ENCODE measurements around the gene SLC35B2.

SLC35B2 gene

GRCh38 chr6:44247338-44248302, 9.7 kb downstream of the SLC35B2 start:
- DNase-seq (ENCODE audit: low read depth, low spot score), result peak; percentile 56
- in situ Hi-C loops (cut with HindIII; ENCODE audit: low sequenced_read_pairs), result no loop called here
- H3K4me3 ChIP-seq (ENCODE audit: low read depth, low read length), result peak overlapping the region; percentile 100
- TF ChIP-seq, protein P1, sequence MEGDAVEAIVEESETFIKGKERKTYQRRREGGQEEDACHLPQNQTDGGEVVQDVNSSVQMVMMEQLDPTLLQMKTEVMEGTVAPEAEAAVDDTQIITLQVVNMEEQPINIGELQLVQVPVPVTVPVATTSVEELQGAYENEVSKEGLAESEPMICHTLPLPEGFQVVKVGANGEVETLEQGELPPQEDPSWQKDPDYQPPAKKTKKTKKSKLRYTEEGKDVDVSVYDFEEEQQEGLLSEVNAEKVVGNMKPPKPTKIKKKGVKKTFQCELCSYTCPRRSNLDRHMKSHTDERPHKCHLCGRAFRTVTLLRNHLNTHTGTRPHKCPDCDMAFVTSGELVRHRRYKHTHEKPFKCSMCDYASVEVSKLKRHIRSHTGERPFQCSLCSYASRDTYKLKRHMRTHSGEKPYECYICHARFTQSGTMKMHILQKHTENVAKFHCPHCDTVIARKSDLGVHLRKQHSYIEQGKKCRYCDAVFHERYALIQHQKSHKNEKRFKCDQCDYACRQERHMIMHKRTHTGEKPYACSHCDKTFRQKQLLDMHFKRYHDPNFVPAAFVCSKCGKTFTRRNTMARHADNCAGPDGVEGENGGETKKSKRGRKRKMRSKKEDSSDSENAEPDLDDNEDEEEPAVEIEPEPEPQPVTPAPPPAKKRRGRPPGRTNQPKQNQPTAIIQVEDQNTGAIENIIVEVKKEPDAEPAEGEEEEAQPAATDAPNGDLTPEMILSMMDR (IDR thresholded peaks at IDR 0.05; ENCODE audit: low read depth, low read length), result no peak

- in situ Hi-C loops (cut with HindIII; ENCODE audit: low sequenced_read_pairs), result no loop called here
- TF ChIP-seq, protein P1 (IDR thresholded peaks at IDR 0.05; ENCODE audit: low read depth, low read length), result no peak
- DNase-seq (ENCODE audit: low read depth, low spot score), result peak; percentile 99
- peak within 1 kb of the TSS; percentile 100 for H3K4me3 ChIP-seq (ENCODE audit: low read depth, low read length)
Observed at GRCh38 chr6:44246663-44247337, 10.5 kb downstream of the SLC35B2 start, which contains the start of gene HSP90AB1. Gene HSP90AB1 (plus strand): TSS chr6:44247101. CDS start chr6:44248630, 1,529 bp downstream.

DNA sequence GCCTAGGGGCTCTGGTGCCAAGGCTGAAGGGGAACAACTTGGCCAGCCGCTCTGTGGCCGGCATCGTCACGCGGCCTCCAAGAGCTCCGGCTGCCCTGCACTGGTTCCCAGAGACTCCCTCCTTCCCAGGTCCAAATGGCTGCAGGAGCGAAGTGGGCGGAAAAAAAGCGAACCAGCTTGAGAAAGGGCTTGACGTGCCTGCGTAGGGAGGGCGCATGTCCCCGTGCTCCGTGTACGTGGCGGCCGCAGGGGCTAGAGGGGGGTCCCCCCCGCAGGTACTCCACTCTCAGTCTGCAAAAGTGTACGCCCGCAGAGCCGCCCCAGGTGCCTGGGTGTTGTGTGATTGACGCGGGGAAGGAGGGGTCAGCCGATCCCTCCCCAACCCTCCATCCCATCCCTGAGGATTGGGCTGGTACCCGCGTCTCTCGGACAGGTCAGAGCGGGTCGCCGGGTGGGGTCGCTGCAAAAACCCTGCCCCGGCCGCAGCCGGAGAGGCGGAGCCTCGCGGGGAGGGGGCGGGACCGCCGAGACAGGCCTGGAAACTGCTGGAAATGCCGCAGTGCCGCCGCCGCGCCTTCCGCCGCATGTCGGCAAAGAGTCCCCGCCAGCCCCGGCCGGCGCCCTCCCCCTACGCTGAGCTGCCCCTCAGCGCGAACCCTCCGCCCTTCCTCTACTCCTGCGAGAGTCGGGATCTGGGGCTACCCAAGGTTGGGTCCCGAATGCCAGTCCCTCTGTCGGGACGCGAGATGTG, 11.2 kb downstream of the SLC35B2 start:
- H3K4me3 ChIP-seq (ENCODE audit: low read depth, low read length), result peak overlapping the region; percentile 100
- TF ChIP-seq, protein P1 (IDR thresholded peaks at IDR 0.05; ENCODE audit: low read depth, low read length), result peak; percentile 16
- DNase-seq (ENCODE audit: low read depth, low spot score), result peak; percentile 87
- in situ Hi-C loops (cut with HindIII; ENCODE audit: low sequenced_read_pairs), result no loop called here

GRCh38 chr6:44245391-44245911, 11.9 kb downstream of the SLC35B2 start:
- in situ Hi-C loops (cut with HindIII; ENCODE audit: low sequenced_read_pairs), result no loop called here
- TF ChIP-seq, protein P1 (IDR thresholded peaks at IDR 0.05; ENCODE audit: low read depth, low read length), result no peak
- no peak for DNase-seq (ENCODE audit: low read depth, low spot score)
- H3K4me3 ChIP-seq (ENCODE audit: low read depth, low read length), result peak overlapping the region; percentile 100

GRCh38 chr6:44243345-44243744, 14.0 kb downstream of the SLC35B2 start:
- H3K4me3 ChIP-seq (ENCODE audit: low read depth, low read length), result no peak overlapping the region
- DNase-seq (ENCODE audit: low read depth, low spot score), result no peak
- TF ChIP-seq, protein P1 (IDR thresholded peaks at IDR 0.05; ENCODE audit: low read depth, low read length), result no peak
- in situ Hi-C loops (cut with HindIII; ENCODE audit: low sequenced_read_pairs), result no loop called here

Measured in astrocyte of the spinal cord (primary cell).